K562 (cell line): ENCODE measurements around the gene FBXL12. TPM values are rescaled to one million over a fixed set of nuclear protein-coding genes. Genes with fewer than 3 reads are reported as not detected.
A peak's percentile ranks its signal among the peaks of the same experiment; 100 is the strongest.

Experiments
- BACH1 ChIP-seq: fragments of 200-800 bp; sonication (Bioruptor generic); IDR thresholded peaks from 2 replicates; pipeline ENCODE4 v1.6.1; 2016; ENCODE audit warnings: missing genetic modification characterization, missing compliant biosample characterization
- CBX8 ChIP-seq: fragments of 200-600 bp; sonication (generic); IDR thresholded peaks from 2 replicates; pipeline ENCODE4 v1.6.1; 2012; ENCODE audit warnings: borderline replicate concordance, mixed run types, low read depth, mild to moderate bottlenecking, moderate library complexity, mixed read lengths, low read length, control low read depth, inconsistent platforms; ENCODE audit not compliant: poor library complexity, severe bottlenecking; ENCODE audit errors: extremely low read depth
- DEAF1 ChIP-seq: fragments of 450-650 bp; formaldehyde crosslinking; IDR thresholded peaks from 2 replicates; pipeline ENCODE4 v1.4.0; 2020; ENCODE audit warnings: mild to moderate bottlenecking, moderate library complexity
- ELF4 ChIP-seq: fragments of 450-650 bp; formaldehyde crosslinking; IDR thresholded peaks from 2 replicates; pipeline ENCODE4 v1.4.0; 2022; ENCODE audit warnings: missing genetic modification characterization
- EP400 ChIP-seq: fragments of 450-650 bp; IDR thresholded peaks from 2 replicates; pipeline ENCODE4 v1.6.1; 2017; ENCODE audit warnings: antibody characterized with exemption, mild to moderate bottlenecking, moderate library complexity
- ETV5 ChIP-seq: sonication (generic); formaldehyde crosslinking; IDR thresholded peaks from 2 replicates; pipeline ENCODE4 v1.4.0; 2020; ENCODE audit warnings: low read depth, mild to moderate bottlenecking, missing genetic modification reagents
- FOS ChIP-seq: IDR thresholded peaks from 3 replicates; pipeline ENCODE4 v1.6.1; 2011; ENCODE audit not compliant: insufficient read length; ENCODE audit errors: extremely low read depth
- GABPA ChIP-seq: fragments of 200-800 bp; sonication (Bioruptor generic); conservative IDR thresholded peaks from 2 replicates; pipeline ENCODE4 v1.6.1; 2016; ENCODE audit warnings: low read depth, missing genetic modification characterization, missing compliant biosample characterization
- IFI16 ChIP-seq: fragments of 250-450 bp; sonication (Bioruptor Pico); IDR thresholded peaks from 2 replicates; pipeline ENCODE4 v2.1.2; 2022; ENCODE audit warnings: mild to moderate bottlenecking, inconsistent platforms
- KDM4B ChIP-seq, 2 experiments: fragments of 450-650 bp in 1 of 2; sonication (generic) in 1 of 2; IDR thresholded peaks; 2 replicates each; pipeline ENCODE4 v1.6.1; 2016 to 2017; ENCODE audit warnings: borderline replicate concordance in 2 of 2, antibody characterized with exemption in 1 of 2, low read depth in 1 of 2, mild to moderate bottlenecking in 1 of 2
- MITF ChIP-seq: IDR thresholded peaks from 2 replicates; pipeline ENCODE4 v1.6.1; 2014; ENCODE audit warnings: antibody characterized with exemption
- NKRF ChIP-seq: fragments of 450-650 bp; IDR thresholded peaks from 2 replicates; pipeline ENCODE4 v1.6.1; 2016; ENCODE audit warnings: borderline replicate concordance
- PCBP1 ChIP-seq: fragments of 200-400 bp; formaldehyde crosslinking; IDR thresholded peaks from 2 replicates; pipeline ENCODE4 v1.6.1; 2018; ENCODE audit warnings: mild to moderate bottlenecking, low read depth, low read length; ENCODE audit not compliant: poor library complexity, severe bottlenecking
- PTRF ChIP-seq: fragments of 450-650 bp; IDR thresholded peaks from 2 replicates; pipeline ENCODE4 v1.6.1; 2016; ENCODE audit warnings: mild to moderate bottlenecking, missing genetic modification characterization, missing compliant biosample characterization
- ZNF217 ChIP-seq: sonication (generic); formaldehyde crosslinking; IDR thresholded peaks from 2 replicates; pipeline ENCODE4 v1.8.0; 2022; ENCODE audit warnings: mild to moderate bottlenecking, missing genetic modification reagents
- ZNF280B ChIP-seq: fragments of 250-450 bp; sonication (Bioruptor Pico); IDR thresholded peaks from 2 replicates; pipeline ENCODE4 v1.5.1; 2021; ENCODE audit warnings: mild to moderate bottlenecking
- polyA plus RNA-seq, 8 experiments: library from polyadenylated mRNA; depleted of rRNA in 4 of 8; stranded (reverse) in 5 of 8; unstranded in 3 of 8; fragments of >200 nt; fragmentation: Nextera tagmentation in 2 of 8; fragmentation: Illumina TruSeq in 1 of 8; extraction: Ambion mirVana in 2 of 8; extraction: Trizol in 1 of 8; gene quantifications; 2 replicates each; pipeline versions ENCODE4 v1.2.1 to v1.2.3, GENCODE V29; 2011 to 2014; ENCODE audit warnings: inconsistent platforms in 1 of 8, missing spikeins in 1 of 8
- total RNA-seq, 7 experiments: library from RNA; depleted of rRNA in 6 of 7; stranded (reverse); fragments of >200 nt in 6 of 7; fragmentation: Illumina TruSeq in 2 of 7; extraction: Trizol in 2 of 7; gene quantifications; 2 replicates each; pipeline versions ENCODE4 v1.2.1 to v1.2.3, GENCODE V29; 2011 to 2021; ENCODE audit warnings: low replicate concordance in 1 of 7

The FBXL12 gene
- total and polyA plus RNA-seq, 9 of the 15 experiments (the other 6 are each of a cell fraction or from before 2014, with no cell fraction given) = 2.7 to 40.5 (median 26.5) TPM

GRCh38 chr19:9818734-9819595, at the start of gene FBXL12 (continued):
- TF ChIP-seq DEAF1 (CRISPR knock-in tag) = no peak
- TF ChIP-seq BACH1 (tag) = no peak
- TF ChIP-seq ETV5 (CRISPR knock-in tag) = peak; percentile 84
- TF ChIP-seq ZNF217 = no peak
- TF ChIP-seq PCBP1 = peak; percentile 86
- no peak for TF ChIP-seq MITF
- TF ChIP-seq KDM4B (IDR thresholded peaks at IDR 0.05; ENCODE audit: borderline replicate concordance in 2 of 2, low read depth in 1 of 2) = peak in 1 of 2 experiments; percentile 63; a peak in 1 of 4 replicates
- TF ChIP-seq EP400 = peak; percentile 94
- TF ChIP-seq IFI16 (CRISPR knock-in tag) = no peak
- no peak for TF ChIP-seq FOS
- peak; percentile 97 for TF ChIP-seq GABPA (tag)
- TF ChIP-seq PTRF = no peak
- TF ChIP-seq CBX8 = no peak
- peak; percentile 91 for TF ChIP-seq NKRF
- no peak for TF ChIP-seq ELF4 (CRISPR knock-in tag)
- TF ChIP-seq ZNF280B = no peak
